HG03342 (cell line): Measurements from ENCODE around the gene ZNF532.
"Not testable (repeated sequence)": the region's sequence is repeated elsewhere in the genome, so short reads cannot be mapped to it uniquely, and the experiment has no call there.

ENCODE experiments used
- ATAC-seq: cut with Tn5 transposase; IDR thresholded peaks from one replicate; pipeline ENCODE4 v1.9.1; 2021; ENCODE audit warnings: mild to moderate bottlenecking, moderate library complexity; ENCODE audit not compliant: unreplicated experiment

ZNF532 gene

GRCh38 chr18:58850786-58851469 is 13.7 kb upstream of the ZNF532 start:
- ATAC-seq, result no peak

GRCh38 chr18:58851856-58852255 is 12.8 kb upstream of the ZNF532 start:
- no peak for ATAC-seq

GRCh38 chr18:58852629-58853028 is 12.0 kb upstream of the ZNF532 start:
- no peak for ATAC-seq

- no peak for ATAC-seq
Measured at GRCh38 chr18:58853561-58853960, 11.1 kb upstream of the ZNF532 start.

DNA sequence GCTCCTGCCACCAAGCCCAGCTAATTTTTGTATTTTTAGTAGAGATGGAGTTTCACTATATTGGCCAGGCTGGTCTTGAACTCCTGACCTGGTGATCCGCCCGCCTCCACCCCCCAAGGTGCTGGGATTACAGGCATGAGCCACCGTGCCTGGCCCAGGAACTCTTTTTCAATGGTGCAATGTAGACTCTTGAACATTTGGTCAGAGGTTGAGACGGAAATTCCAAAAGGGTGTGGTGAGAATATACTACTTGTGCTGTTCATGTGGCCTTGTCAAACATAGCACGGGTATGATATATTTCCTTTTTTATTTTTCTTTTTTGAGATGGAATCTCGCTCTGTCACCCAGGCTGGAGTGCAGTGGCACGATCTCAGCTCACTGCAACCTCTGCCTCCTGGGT is 9.2 kb upstream of the ZNF532 start:
- ATAC-seq, result not testable (repeated sequence)

- no peak for ATAC-seq
Measured at GRCh38 chr18:58856881-58857280, 7.8 kb upstream of the ZNF532 start.

DNA sequence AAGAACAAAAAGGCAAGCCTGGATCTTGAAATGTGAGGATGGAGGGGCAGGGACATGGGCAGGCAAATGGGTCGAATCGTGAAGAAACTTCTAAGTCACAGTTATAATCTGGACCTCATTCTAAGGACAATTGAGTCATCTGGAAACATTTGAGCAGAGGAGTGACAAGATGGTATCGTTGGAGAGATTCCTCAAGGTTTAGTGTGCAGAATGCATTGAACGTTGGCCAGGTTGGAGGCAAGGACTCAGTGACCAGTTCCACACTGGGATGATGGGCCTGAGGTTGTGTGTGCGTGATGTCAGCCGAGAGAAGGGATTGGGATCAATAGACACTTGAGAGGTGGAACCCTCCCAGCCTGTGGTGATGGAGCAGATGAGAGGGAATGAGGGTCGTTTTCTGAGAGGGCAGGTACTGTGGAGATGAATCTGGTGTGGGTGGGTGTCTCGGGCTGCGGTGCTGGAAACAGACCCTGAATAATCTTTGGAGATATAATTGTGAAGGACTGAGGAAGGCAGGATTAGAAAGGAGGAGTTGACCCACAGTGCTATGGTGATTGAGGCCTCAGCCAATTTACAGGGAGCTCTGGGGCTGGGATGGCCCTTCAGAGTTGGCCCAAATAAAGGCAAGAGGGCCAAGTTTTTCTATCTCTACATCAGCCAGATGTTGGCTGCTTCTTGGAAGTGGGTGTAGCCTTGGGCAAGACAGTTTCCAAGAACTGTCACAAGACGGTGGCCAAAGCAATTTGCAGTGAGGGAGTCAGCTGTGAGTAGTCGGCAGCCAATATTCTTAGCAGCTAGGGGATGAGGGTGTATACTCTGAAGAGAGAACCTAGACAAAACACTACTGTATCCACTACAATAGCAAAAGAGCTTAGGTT is 5.8 kb upstream of the ZNF532 start:
- ATAC-seq, result no peak

GRCh38 chr18:58859907-58860306 is 4.8 kb upstream of the ZNF532 start:
- no peak for ATAC-seq

- ATAC-seq, result no peak
Measured at GRCh38 chr18:58860747-58861231, 3.9 kb upstream of the ZNF532 start.

GRCh38 chr18:58861353-58861752 is 3.3 kb upstream of the ZNF532 start:
- ATAC-seq, result no peak

GRCh38 chr18:58861861-58862301 is 2.8 kb upstream of the ZNF532 start:
- no peak for ATAC-seq

GRCh38 chr18:58862356-58862755 is 2.3 kb upstream of the ZNF532 start:
- ATAC-seq, result no peak

DNA sequence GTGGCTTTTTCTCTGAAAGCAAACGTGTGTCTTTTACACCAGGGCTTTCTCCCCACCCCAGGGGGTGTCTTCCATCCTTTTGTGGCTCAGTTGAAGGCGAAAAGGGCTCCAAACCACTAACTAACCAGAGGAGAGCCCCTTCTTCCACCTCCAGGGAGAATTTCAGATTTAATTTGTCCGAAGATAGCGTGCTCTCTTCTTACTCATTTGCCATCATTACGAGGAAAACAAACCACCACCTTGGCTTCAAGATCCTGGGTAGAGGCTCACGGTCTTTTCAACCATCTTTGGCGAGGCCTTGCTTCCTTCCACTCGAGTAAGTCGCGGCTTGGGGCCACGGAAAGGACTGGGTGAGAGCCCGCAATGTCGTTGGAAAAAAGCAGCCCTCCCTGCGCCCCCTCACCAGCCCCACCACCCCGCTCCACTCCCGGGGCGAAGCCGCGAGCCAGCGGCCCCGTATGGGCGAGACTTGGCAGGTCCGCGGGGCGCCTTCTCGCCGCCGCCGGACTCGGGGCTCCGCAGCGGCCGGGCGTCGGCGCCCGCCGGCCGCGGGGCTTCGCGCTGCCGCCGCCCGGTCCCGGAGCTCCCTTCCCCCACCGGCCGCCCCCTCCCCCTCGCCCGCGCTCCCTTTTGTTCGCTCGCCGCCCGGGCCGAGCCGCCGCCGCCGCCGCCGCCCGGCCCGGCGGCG is 1.7 kb upstream of the ZNF532 start:
- peak; percentile 37 for ATAC-seq

DNA sequence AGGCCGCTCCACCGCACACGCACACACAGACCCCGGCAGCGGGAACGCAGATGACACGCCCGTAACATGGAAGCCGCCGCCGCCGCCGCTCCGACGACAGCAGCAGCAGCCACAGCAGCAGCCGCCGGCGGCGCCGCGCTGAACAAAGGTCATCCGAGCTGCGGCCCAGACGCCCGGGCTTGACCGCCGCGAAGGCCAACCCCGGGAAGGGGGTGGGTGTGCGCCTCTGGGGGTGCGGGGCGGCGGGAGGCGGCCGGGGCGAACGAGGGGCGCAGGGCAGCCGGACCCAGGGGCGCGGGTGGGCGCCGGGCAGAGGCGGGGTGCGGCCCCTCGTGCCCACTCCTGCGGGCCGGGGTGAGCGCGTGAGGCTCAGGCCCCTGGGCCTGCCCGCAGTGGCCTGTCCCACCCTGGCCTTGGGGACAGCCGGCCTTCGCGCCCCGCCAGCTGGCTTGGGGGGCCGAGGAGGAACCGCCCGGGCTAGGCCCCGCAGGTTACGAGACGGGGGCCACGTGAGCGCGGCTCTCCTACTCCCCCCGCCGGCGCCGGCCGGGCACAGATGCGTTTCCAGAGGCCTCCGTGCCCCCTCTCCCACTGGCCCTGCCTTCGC is 1.0 kb upstream of the ZNF532 start:
- ATAC-seq, result peak; percentile 50

- no peak for ATAC-seq
Measured at GRCh38 chr18:58865033-58865590, 435 bp downstream of the ZNF532 start.

DNA sequence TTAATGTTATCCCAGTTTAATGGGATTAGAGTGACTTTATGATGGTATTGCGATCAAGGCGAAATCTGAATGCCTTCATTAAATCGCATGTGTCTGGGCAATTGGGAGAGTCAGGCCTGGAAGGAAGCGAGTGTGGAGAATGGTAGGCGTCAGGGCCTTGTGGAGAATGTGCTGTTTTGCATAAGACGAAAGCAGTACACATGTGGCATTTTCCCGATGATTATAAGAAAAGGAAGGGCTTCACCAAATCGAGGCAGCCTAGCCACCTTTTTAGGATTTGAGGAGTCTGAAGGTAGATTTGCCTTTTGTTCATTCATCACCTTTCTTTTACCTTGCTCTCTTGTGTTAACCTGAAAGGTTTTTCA is 1.0 kb downstream of the ZNF532 start:
- no peak for ATAC-seq

- no peak for ATAC-seq
Measured at GRCh38 chr18:58866066-58866772, 1.5 kb downstream of the ZNF532 start.

DNA sequence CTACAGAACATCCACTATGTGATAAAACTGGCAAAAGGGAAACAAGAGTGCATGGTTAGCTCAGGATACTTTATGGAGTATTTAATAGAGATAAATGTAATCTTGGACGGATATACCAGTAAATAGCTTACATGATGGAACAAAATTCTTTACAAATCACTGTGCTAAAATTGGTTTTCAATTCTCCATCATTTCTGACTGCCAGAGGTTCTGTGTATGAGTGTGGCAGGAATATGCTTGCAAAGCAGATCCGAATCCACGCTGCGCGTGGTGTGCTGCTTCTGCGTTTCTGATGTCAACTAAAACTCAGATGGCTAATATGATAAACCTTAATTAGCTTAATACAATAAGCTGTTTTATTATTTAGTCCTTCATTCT is 2.1 kb downstream of the ZNF532 start:
- ATAC-seq, result no peak

DNA sequence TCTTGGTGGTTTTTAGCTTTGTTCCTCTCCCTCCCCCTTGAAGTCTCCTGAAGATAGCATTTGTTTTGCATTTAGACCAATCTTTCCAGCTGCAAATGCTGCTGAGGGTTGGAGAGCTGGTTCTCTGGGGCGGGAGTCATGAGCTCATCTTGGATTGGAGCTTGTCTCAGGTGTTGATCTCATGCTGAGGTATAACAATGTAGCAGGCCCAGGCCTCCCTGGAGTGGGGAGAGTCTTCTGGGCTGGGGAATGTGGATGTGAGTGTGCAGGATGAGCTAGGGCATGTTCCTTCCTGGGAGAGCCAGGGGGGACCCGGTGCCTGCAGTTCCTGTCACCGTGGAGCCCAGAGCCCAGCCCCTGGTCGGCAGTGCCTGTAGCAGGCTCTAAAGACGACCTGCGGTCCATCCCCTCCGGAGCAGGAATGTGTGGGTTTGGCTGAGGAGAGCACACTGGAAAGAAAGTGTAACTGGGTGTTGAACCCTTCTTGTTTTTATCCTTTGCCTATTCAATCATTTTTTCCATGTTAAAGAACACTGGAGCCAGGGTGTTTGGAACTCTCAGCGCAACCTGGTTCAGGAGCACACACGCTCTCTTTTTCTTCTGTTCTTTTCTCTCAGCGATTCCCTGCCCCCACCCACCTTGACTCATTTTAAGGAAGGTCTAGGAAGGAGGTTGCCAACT is 2.7 kb downstream of the ZNF532 start:
- no peak for ATAC-seq

GRCh38 chr18:58868440-58868839 is 3.8 kb downstream of the ZNF532 start:
- no peak for ATAC-seq
